Endothelial cell (in vitro differentiated cells): ENCODE measurements around the gene HNRNPM. TPM values are rescaled to one million over a fixed set of nuclear protein-coding genes. Genes with fewer than 3 reads are reported as not detected.

Source experiments
- DNase-seq: peaks from one replicate; pipeline ENCODE4 v3.0.0; 2021; ENCODE audit warnings: low spot score
- H3K27ac Mint-ChIP-seq: one replicate; pipeline ENCODE4 v1.8.0; 2021; ENCODE audit warnings: mixed read lengths, inconsistent platforms; ENCODE audit not compliant: unreplicated experiment
- H3K27me3 Mint-ChIP-seq: one replicate; pipeline ENCODE4 v1.8.0; 2021; ENCODE audit warnings: mild to moderate bottlenecking, moderate library complexity, mixed read lengths, inconsistent platforms; ENCODE audit not compliant: unreplicated experiment
- H3K36me3 Mint-ChIP-seq: one replicate; pipeline ENCODE4 v1.8.0; 2021; ENCODE audit warnings: mild to moderate bottlenecking, low read depth, mixed read lengths, inconsistent platforms; ENCODE audit not compliant: unreplicated experiment
- H3K4me1 Mint-ChIP-seq: one replicate; pipeline ENCODE4 v1.8.0; 2021; ENCODE audit warnings: mild to moderate bottlenecking, mixed read lengths, inconsistent platforms; ENCODE audit not compliant: unreplicated experiment
- H3K4me3 Mint-ChIP-seq: one replicate; pipeline ENCODE4 v1.8.0; 2021; ENCODE audit warnings: mild to moderate bottlenecking, mixed read lengths, inconsistent platforms; ENCODE audit not compliant: unreplicated experiment
- H3K9me3 Mint-ChIP-seq: one replicate; pipeline ENCODE4 v1.8.0; 2021; ENCODE audit warnings: mixed read lengths, inconsistent platforms; ENCODE audit not compliant: unreplicated experiment
- CTCF ChIP-seq: fragments of 200-600 bp; sonication (generic); IDR thresholded peaks from one replicate; pipeline ENCODE4 v1.5.0; 2021; ENCODE audit warnings: antibody characterized with exemption; ENCODE audit not compliant: unreplicated experiment
- total RNA-seq: library from RNA; stranded (reverse); fragmentation: NEBNext Ultra II Directional; extraction: Animal tissue kit (Norgen Biotek cat#: 25700); gene quantifications from one replicate; pipeline ENCODE4 v1.2.1, GENCODE V29; 2021; ENCODE audit not compliant: unreplicated experiment

HNRNPM gene
- total RNA-seq, 1 donor from 2014 or later = 223 TPM

- no peak for TF ChIP-seq CTCF
- Mint-ChIP-seq H3K36me3 (peaks cover 34% of the 10 kb centered on the region), H3K4me3 (no peak overlapping the region)
Observed at GRCh38 chr19:8462571-8462970, 17.8 kb downstream of the HNRNPM start.

GRCh38 chr19:8463365-8463764 is 18.6 kb downstream of the HNRNPM start:
- Mint-ChIP-seq H3K36me3 (peaks cover 38% of the 10 kb centered on the region), H3K27ac (no peak overlapping the region)
- DNase-seq = no peak

More at GRCh38 chr19:8462571-8462970, 17.8 kb downstream of the HNRNPM start:
- Mint-ChIP-seq H3K9me3 (no peaks in the 10 kb centered on the region), H3K27ac (no peak overlapping the region), H3K4me1 (peaks cover 15% of the 10 kb centered on the region), H3K27me3 (no peaks in the 10 kb centered on the region)
- DNase-seq = no peak

GRCh38 chr19:8466018-8466417 is 21.2 kb downstream of the HNRNPM start:
- Mint-ChIP-seq H3K4me3 (peak overlapping the region; percentile 29), H3K9me3 (no peaks in the 10 kb centered on the region), H3K4me1 (peaks cover 27% of the 10 kb centered on the region), H3K27ac (peak overlapping the region; percentile 21), H3K36me3 (peaks cover 62% of the 10 kb centered on the region), H3K27me3 (peaks cover 2% of the 10 kb centered on the region)
- no peak for TF ChIP-seq CTCF
- no peak for DNase-seq

More at GRCh38 chr19:8463365-8463764, 18.6 kb downstream of the HNRNPM start:
- Mint-ChIP-seq H3K9me3 (no peaks in the 10 kb centered on the region), H3K27me3 (no peaks in the 10 kb centered on the region), H3K4me1 (peaks cover 17% of the 10 kb centered on the region), H3K4me3 (no peak overlapping the region)
- TF ChIP-seq CTCF = no peak

- Mint-ChIP-seq H3K4me3 (no peak overlapping the region), H3K36me3 (peaks cover 68% of the 10 kb centered on the region), H3K9me3 (no peaks in the 10 kb centered on the region), H3K27ac (peak overlapping the region; percentile 32), H3K4me1 (peaks cover 22% of the 10 kb centered on the region), H3K27me3 (peaks cover 2% of the 10 kb centered on the region)
- no peak for TF ChIP-seq CTCF
- no peak for DNase-seq
Observed at GRCh38 chr19:8468124-8468523, 23.3 kb downstream of the HNRNPM start.

- Mint-ChIP-seq H3K27me3 (peaks cover 2% of the 10 kb centered on the region), H3K9me3 (no peaks in the 10 kb centered on the region), H3K4me3 (no peak overlapping the region), H3K4me1 (peaks cover 22% of the 10 kb centered on the region), H3K36me3 (peaks cover 71% of the 10 kb centered on the region), H3K27ac (peak overlapping the region; percentile 32)
- no peak for TF ChIP-seq CTCF
- DNase-seq = no peak
Observed at GRCh38 chr19:8468761-8469373, 24.1 kb downstream of the HNRNPM start.
